ENCODE measurements around the gene MACO1. TPM values are rescaled to one million over a fixed set of nuclear protein-coding genes. Genes with fewer than 3 reads are reported as not detected.

The MACO1 gene
- polyA plus RNA-seq, 2 of the 4 experiments (the other 2 are of a cell fraction), result 6.3 to 7.5 TPM

GRCh38 chr1:25543425-25544242 is 112.9 kb downstream of the MACO1 start, which contains the start of gene LDLRAP1:
TSS of gene LDLRAP1 (plus strand) at chr1:25543606. CDS start at chr1:25543699, 93 bp downstream.
- peak in 1 of 2 experiments; percentile 54; a peak in 2 of 5 replicates for TF ChIP-seq JUN (IDR thresholded peaks at IDR 0.05)
- TF ChIP-seq EP300 (IDR thresholded peaks at IDR 0.05), result no peak
- TF ChIP-seq PHF8 (IDR thresholded peaks at IDR 0.05; ENCODE audit: borderline replicate concordance, low read depth), result peak; percentile 34; the same call in 1 of the 2 replicates
- peak; percentile 51 for TF ChIP-seq POLR2A (IDR thresholded peaks at IDR 0.05; ENCODE audit: low read length)
- TF ChIP-seq MYC (IDR thresholded peaks at IDR 0.05; ENCODE audit: borderline replicate concordance, low read length), result no peak
- TF ChIP-seq HOXB5 (CRISPR knock-in tag; IDR thresholded peaks at IDR 0.05), result no peak
- no peak for TF ChIP-seq CEBPB (IDR thresholded peaks at IDR 0.05)
- no peak for TF ChIP-seq EHMT2 (IDR thresholded peaks at IDR 0.05; ENCODE audit: low read depth)
- no peak for TF ChIP-seq CHD2 (IDR thresholded peaks at IDR 0.05; ENCODE audit: low read length, partially characterized antibody)
- Histone ChIP-seq H3K4me3 (peak within 1 kb of the TSS; percentile 64), H3K27ac (peak within 1 kb of the TSS; percentile 76 to 90), H3K9me3 (no peaks in the 10 kb centered on the region), H3K4me2 (peak within 1 kb of the TSS; percentile 99), H3K4me1 (peaks cover 14% of the 10 kb centered on the region)
- CTCF ChIA-PET, result interaction anchor here (1.3 kb wide), 1 partner anchor 23 kb away, joined by 3 read pairs; no protein-coding TSS in a partner anchor
- WGBS (ENCODE audit: missing lambda C conversion rate), result 0% methylated on average over 8 of the region's 99 CpGs
- ATAC-seq (peak; percentile 86 to 90), FAIRE-seq (no peak), DNase-seq (ENCODE audit: low read depth in 1 of 2, low spot score in 1 of 2) (peak; percentile 59 to 62)
- POLR2A ChIA-PET, result interaction anchor here (0.9 kb wide), 1 partner anchor 230 kb away, joined by 3 read pairs; no protein-coding TSS in a partner anchor

GRCh38 chr1:25544243-25544764 is 113.6 kb downstream of the MACO1 start:
- no peak for DNase-seq (ENCODE audit: low read depth in 1 of 2, low spot score in 1 of 2)
- Histone ChIP-seq H3K4me1 (peaks cover 11% of the 10 kb centered on the region; the same call in 2 of the 3 replicates), H3K4me2 (peak overlapping the region; percentile 99), H3K4me3 (peak overlapping the region; percentile 64), H3K9me3 (no peaks in the 10 kb centered on the region), H3K27ac (peak overlapping the region; percentile 76 to 90)
- peak in 1 of 2 experiments; percentile 14; a peak in 2 of 6 replicates for ATAC-seq
- TF ChIP-seq MAZ (IDR thresholded peaks at IDR 0.05; ENCODE audit: borderline replicate concordance, low read depth, low read length), result no peak
- no peak for TF ChIP-seq HDAC2 (IDR thresholded peaks at IDR 0.05)
- TF ChIP-seq MAX (IDR thresholded peaks at IDR 0.05), result no peak
- TF ChIP-seq NFE2L2 (conservative IDR thresholded peaks at IDR 0.05; ENCODE audit: low read length), result no peak
- no peak for TF ChIP-seq HMGXB4 (CRISPR knock-in tag; IDR thresholded peaks at IDR 0.05; ENCODE audit: borderline replicate concordance)
- ChIA-PET POLR2A (no interaction called here), CTCF (interaction anchor here (1.3 kb wide), 1 partner anchor 23 kb away, joined by 3 read pairs; no protein-coding TSS in a partner anchor)
- FAIRE-seq, result no peak
- 68% methylated on average over 14 of the region's 25 CpGs for WGBS (ENCODE audit: missing lambda C conversion rate)

- 78% methylated on average over 4 of the region's 6 CpGs for WGBS (ENCODE audit: missing lambda C conversion rate)
Observed at GRCh38 chr1:25544819-25545218, 114.1 kb downstream of the MACO1 start.

More at GRCh38 chr1:25544819-25545218, 114.1 kb downstream of the MACO1 start:
- H3K4me1 ChIP-seq, result peaks cover 12% of the 10 kb centered on the region; the same call in 2 of the 3 replicates
- peak overlapping the region; percentile 99 for H3K4me2 ChIP-seq
- H3K4me3 ChIP-seq, result peak overlapping the region; percentile 64; the same call in 1 of the 3 replicates
- H3K9me3 ChIP-seq, result no peaks in the 10 kb centered on the region
- no peak for FAIRE-seq
- CTCF ChIA-PET, result no interaction called here
- DNase-seq (ENCODE audit: low read depth in 1 of 2, low spot score in 1 of 2), result peak in 1 of 2 experiments; percentile 28
- TF ChIP-seq JUN (IDR thresholded peaks at IDR 0.05) (no peak), ATOH8 (CRISPR knock-in tag; IDR thresholded peaks at IDR 0.05; ENCODE audit: low read depth) (no peak), PBX3 (IDR thresholded peaks at IDR 0.05) (no peak), CHD4 (IDR thresholded peaks at IDR 0.05; ENCODE audit: borderline replicate concordance) (no peak), ZFP36 (IDR thresholded peaks at IDR 0.05; ENCODE audit: borderline replicate concordance, partially characterized antibody) (no peak), HEYL (CRISPR knock-in tag; IDR thresholded peaks at IDR 0.05) (no peak), HES2 (IDR thresholded peaks at IDR 0.05) (no peak), HOXA7 (CRISPR knock-in tag; IDR thresholded peaks at IDR 0.05) (no peak), BCL3 (IDR thresholded peaks at IDR 0.05) (no peak), POLR2A (IDR thresholded peaks at IDR 0.05; ENCODE audit: low read length) (no peak), POLR2AphosphoS2 (conservative IDR thresholded peaks at IDR 0.05; ENCODE audit: low read length) (no peak), ZSCAN20 (CRISPR knock-in tag; IDR thresholded peaks at IDR 0.05) (no peak), RFX5 (IDR thresholded peaks at IDR 0.05) (no peak), CEBPB (IDR thresholded peaks at IDR 0.05) (no peak), PHF8 (IDR thresholded peaks at IDR 0.05; ENCODE audit: borderline replicate concordance, low read depth) (no peak)
- H3K27ac ChIP-seq, result peak overlapping the region in 1 of 2 experiments; percentile 90; a peak in 3 of 6 replicates
- ATAC-seq, result peak; percentile 10 to 67; a peak in 3 of 6 replicates
- POLR2A ChIA-PET, result no interaction called here

Measured in A549 (cell line).